Hepatocyte (in vitro differentiated cells): ENCODE measurements around the gene RCCD1. TPM values are rescaled to one million over a fixed set of nuclear protein-coding genes. Genes with fewer than 3 reads are reported as not detected.

Experiments
- DNase-seq: peaks from one replicate; pipeline ENCODE4 v3.0.0-alpha.2; 2016; ENCODE audit warnings: low spot score
- H2AFZ ChIP-seq: fragments of 200-600 bp; sonication (generic); 2 replicates; pipeline ENCODE4 v1.6.0; 2016; ENCODE audit warnings: antibody characterized with exemption, mild to moderate bottlenecking
- H3K27ac ChIP-seq: fragments of 200-600 bp; sonication (generic); 2 replicates; pipeline ENCODE4 v1.5.1; 2016; ENCODE audit warnings: mild to moderate bottlenecking
- H3K27me3 ChIP-seq: fragments of 200-600 bp; sonication (generic); 2 replicates; pipeline ENCODE4 v1.6.1; 2016
- H3K36me3 ChIP-seq: fragments of 200-600 bp; sonication (generic); replicated peaks from 2 replicates; pipeline ENCODE4 v1.5.1; 2016; ENCODE audit warnings: low read depth; ENCODE audit not compliant: insufficient read depth
- H3K4me1 ChIP-seq: fragments of 200-600 bp; sonication (generic); 2 replicates; pipeline ENCODE4 v1.5.1; 2016; ENCODE audit warnings: mild to moderate bottlenecking, moderate library complexity; ENCODE audit not compliant: insufficient read depth
- H3K4me2 ChIP-seq: fragments of 200-600 bp; sonication (generic); 2 replicates; pipeline ENCODE4 v1.6.0; 2016
- H3K4me3 ChIP-seq: fragments of 200-600 bp; sonication (generic); 2 replicates; pipeline ENCODE4 v1.5.1; 2016; ENCODE audit warnings: mild to moderate bottlenecking
- H3K79me2 ChIP-seq: fragments of 200-600 bp; sonication (generic); 2 replicates; pipeline ENCODE4 v1.6.0; 2017; ENCODE audit warnings: mild to moderate bottlenecking
- H3K9me2 ChIP-seq: fragments of 200-600 bp; sonication (generic); replicated peaks from 2 replicates; pipeline ENCODE4 v1.6.0; 2017; ENCODE audit warnings: mild to moderate bottlenecking; ENCODE audit not compliant: insufficient read depth
- H3K9me3 ChIP-seq: fragments of 200-600 bp; sonication (generic); 2 replicates; pipeline ENCODE4 v1.5.1; 2016; ENCODE audit warnings: low read depth, mild to moderate bottlenecking
- H4K20me1 ChIP-seq: fragments of 200-600 bp; sonication (generic); 2 replicates; pipeline ENCODE4 v1.6.0; 2016; ENCODE audit warnings: mild to moderate bottlenecking; ENCODE audit not compliant: insufficient read depth, poor library complexity, severe bottlenecking
- EZH2 ChIP-seq: fragments of 200-600 bp; sonication (generic); IDR thresholded peaks from 2 replicates; pipeline ENCODE4 v1.6.1; 2016; ENCODE audit warnings: antibody characterized with exemption, mild to moderate bottlenecking, borderline replicate concordance
- EZH2phosphoT487 ChIP-seq: fragments of 200-600 bp; sonication (generic); IDR thresholded peaks from one replicate; pipeline ENCODE4 v1.6.1; 2018; ENCODE audit warnings: antibody characterized with exemption, mild to moderate bottlenecking, low read depth, moderate library complexity; ENCODE audit not compliant: unreplicated experiment, severe bottlenecking
- WGBS: methylation state at CpG from one replicate; pipeline ENCODE4 v1.1.6; 2016; ENCODE audit warnings: low lambda C conversion rate; ENCODE audit errors: missing lambda C conversion rate; 5-methylcytosine and 5-hydroxymethylcytosine counted together
- polyA plus RNA-seq: library from polyadenylated mRNA; unstranded; fragments of >200 nt; fragmentation: Nextera tagmentation; extraction: Ambion mirVana; gene quantifications from 2 replicates; pipeline ENCODE4 v1.2.1, GENCODE V29; 2016
- total RNA-seq: library from RNA; depleted of rRNA; stranded (reverse); fragments of >200 nt; gene quantifications from 2 replicates; pipeline ENCODE4 v1.2.3, GENCODE V29; 2014
- TF ChIP-seq, protein P1 (sequence below): fragments of 200-600 bp; sonication (generic); IDR thresholded peaks from 2 replicates; pipeline ENCODE4 v1.5.1; 2016; ENCODE audit warnings: antibody characterized with exemption, mild to moderate bottlenecking; ENCODE audit not compliant: poor library complexity

The RCCD1 gene
- total and polyA plus RNA-seq, 2 experiments from 2014 or later, result 9.5 to 11.2 TPM

DNA sequence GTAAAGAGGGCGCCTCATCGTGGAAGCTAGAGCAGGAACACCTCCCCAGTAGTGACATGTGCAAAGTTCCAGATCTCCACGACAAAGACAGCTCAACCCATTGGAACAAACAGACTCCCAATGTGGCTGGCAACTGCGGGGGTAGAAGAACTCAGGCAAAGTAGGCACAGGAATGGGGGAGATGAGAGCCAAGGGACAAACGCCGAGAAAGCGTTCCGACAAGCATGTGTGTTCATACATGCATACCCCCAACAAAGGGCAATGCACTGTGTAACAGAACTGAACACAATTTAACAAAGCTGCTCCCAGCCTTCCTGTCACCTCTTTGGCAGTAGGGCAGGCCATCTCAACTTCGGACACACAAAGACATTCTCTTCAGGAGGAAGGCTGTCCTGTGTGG is 11.6 kb downstream of the RCCD1 start:
- TF ChIP-seq EZH2phosphoT487, result no peak
- TF ChIP-seq EZH2, result no peak
- TF ChIP-seq, protein P1, sequence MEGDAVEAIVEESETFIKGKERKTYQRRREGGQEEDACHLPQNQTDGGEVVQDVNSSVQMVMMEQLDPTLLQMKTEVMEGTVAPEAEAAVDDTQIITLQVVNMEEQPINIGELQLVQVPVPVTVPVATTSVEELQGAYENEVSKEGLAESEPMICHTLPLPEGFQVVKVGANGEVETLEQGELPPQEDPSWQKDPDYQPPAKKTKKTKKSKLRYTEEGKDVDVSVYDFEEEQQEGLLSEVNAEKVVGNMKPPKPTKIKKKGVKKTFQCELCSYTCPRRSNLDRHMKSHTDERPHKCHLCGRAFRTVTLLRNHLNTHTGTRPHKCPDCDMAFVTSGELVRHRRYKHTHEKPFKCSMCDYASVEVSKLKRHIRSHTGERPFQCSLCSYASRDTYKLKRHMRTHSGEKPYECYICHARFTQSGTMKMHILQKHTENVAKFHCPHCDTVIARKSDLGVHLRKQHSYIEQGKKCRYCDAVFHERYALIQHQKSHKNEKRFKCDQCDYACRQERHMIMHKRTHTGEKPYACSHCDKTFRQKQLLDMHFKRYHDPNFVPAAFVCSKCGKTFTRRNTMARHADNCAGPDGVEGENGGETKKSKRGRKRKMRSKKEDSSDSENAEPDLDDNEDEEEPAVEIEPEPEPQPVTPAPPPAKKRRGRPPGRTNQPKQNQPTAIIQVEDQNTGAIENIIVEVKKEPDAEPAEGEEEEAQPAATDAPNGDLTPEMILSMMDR, result no peak
- Histone ChIP-seq H3K36me3 (no peaks in the 10 kb centered on the region), H2AFZ (no peak overlapping the region), H3K79me2 (no peaks in the 10 kb centered on the region), H3K27ac (no peak overlapping the region), H4K20me1 (no peaks in the 10 kb centered on the region), H3K4me2 (no peak overlapping the region), H3K9me2 (no peaks in the 10 kb centered on the region), H3K9me3 (no peaks in the 10 kb centered on the region), H3K4me1 (no peaks in the 10 kb centered on the region), H3K27me3 (no peaks in the 10 kb centered on the region), H3K4me3 (no peak overlapping the region)
- DNase-seq, result no peak
- WGBS, result 94% methylated on average over 9 of the region's 9 CpGs

DNA sequence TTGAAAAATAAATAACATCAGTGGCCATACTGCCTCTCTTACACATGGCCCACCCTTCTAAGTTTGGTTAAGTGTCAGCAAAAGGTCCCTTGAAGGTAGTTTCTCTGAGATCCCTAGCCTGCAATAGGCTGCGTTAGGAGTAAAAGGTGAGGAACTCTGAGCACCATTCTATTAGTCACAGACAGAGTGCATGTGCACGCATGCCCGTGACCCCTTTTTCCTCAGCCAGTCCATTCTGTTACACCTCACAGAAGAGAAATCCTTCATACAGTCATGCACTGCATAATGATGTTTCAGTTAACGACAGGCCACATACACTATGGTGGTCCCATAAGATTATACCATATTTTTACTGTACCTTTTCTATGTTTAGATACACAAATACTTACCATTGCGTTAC is 12.5 kb downstream of the RCCD1 start:
- H3K4me3 ChIP-seq, result no peak overlapping the region
- H4K20me1 ChIP-seq, result no peaks in the 10 kb centered on the region
- WGBS, result 97% methylated on average over 5 of the region's 5 CpGs
- no peak overlapping the region for H2AFZ ChIP-seq
- no peak overlapping the region for H3K27ac ChIP-seq
- H3K4me1 ChIP-seq, result no peaks in the 10 kb centered on the region
- DNase-seq, result no peak
- no peaks in the 10 kb centered on the region for H3K36me3 ChIP-seq
- TF ChIP-seq EZH2phosphoT487, result no peak
- TF ChIP-seq, protein P1, result no peak
- no peak for TF ChIP-seq EZH2
- H3K79me2 ChIP-seq, result no peaks in the 10 kb centered on the region
- H3K4me2 ChIP-seq, result no peak overlapping the region
- no peaks in the 10 kb centered on the region for H3K9me2 ChIP-seq
- no peaks in the 10 kb centered on the region for H3K9me3 ChIP-seq
- no peaks in the 10 kb centered on the region for H3K27me3 ChIP-seq

DNA sequence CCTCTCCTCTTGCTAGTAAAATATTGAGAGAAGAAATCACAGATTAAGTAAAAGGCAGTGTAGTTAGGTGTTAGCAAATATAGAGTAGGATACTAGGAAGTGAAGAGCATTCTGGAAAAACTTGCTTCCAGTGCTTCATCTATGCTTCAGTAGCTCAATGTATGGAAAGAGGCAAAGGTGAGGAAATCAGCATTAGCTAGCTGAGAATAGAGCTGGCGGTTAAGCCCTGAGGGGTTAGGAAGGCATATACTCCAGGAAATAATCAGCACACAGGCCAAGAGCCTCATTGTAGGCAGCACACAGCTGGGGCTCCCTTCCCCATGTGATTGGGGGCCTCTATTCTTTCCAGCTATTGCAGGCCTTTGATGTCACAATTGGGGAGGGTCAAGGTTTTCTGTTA is 13.8 kb downstream of the RCCD1 start:
- Histone ChIP-seq H3K4me2 (no peak overlapping the region), H3K9me3 (no peaks in the 10 kb centered on the region), H3K4me1 (no peaks in the 10 kb centered on the region), H3K27me3 (no peaks in the 10 kb centered on the region), H3K36me3 (no peaks in the 10 kb centered on the region), H3K9me2 (no peaks in the 10 kb centered on the region), H3K4me3 (no peak overlapping the region), H3K27ac (no peak overlapping the region), H3K79me2 (no peaks in the 10 kb centered on the region), H2AFZ (no peak overlapping the region), H4K20me1 (no peaks in the 10 kb centered on the region)
- TF ChIP-seq EZH2, result no peak
- TF ChIP-seq EZH2phosphoT487, result no peak
- TF ChIP-seq, protein P1, result no peak
- WGBS, result 95% methylated on average over 1 of the region's 1 CpG
- no peak for DNase-seq

DNA sequence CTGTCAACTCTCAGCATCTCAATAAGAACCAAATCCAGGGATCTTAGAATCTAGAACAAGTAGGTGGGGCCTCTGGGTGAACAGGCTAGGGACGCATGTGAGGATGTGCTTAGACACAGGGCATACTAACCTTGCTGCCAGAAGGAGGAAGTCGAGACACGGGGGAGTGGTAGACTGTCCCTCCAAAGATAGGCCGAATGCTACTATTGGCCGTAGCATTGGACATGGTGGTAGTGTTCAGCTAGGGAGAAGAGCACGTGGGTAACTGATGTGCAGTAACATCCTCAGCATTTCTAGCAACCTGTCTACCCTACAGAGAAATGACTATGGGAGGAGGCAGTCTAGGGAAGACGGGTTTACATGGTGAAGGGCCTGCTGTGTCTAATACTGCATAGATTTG is 15.6 kb downstream of the RCCD1 start:
- no peaks in the 10 kb centered on the region for H3K9me2 ChIP-seq
- TF ChIP-seq EZH2 (no peak), EZH2phosphoT487 (no peak)
- TF ChIP-seq, protein P1, result no peak
- 95% methylated on average over 7 of the region's 7 CpGs for WGBS
- H4K20me1 ChIP-seq, result no peaks in the 10 kb centered on the region
- H3K36me3 ChIP-seq, result no peaks in the 10 kb centered on the region
- no peak for DNase-seq
- H3K4me3 ChIP-seq, result no peak overlapping the region
- no peaks in the 10 kb centered on the region for H3K9me3 ChIP-seq
- H3K4me2 ChIP-seq, result no peak overlapping the region
- no peaks in the 10 kb centered on the region for H3K27me3 ChIP-seq
- H3K27ac ChIP-seq, result no peak overlapping the region
- no peaks in the 10 kb centered on the region for H3K79me2 ChIP-seq
- no peaks in the 10 kb centered on the region for H3K4me1 ChIP-seq
- H2AFZ ChIP-seq, result no peak overlapping the region
